Prostate gland (tissue), 2 donors: ENCODE results near the gene ASCL5. TPM values are rescaled to one million over a fixed set of nuclear protein-coding genes. Genes with fewer than 3 reads are reported as not detected.
"Not testable (repeated sequence)": the region's sequence is repeated elsewhere in the genome, so short reads cannot be mapped to it uniquely, and the experiment has no call there.

Experiments used
- DNase-seq: peaks from one replicate; pipeline ENCODE4 v3.0.0-alpha.2; 2019; ENCODE audit warnings: low spot score
- H3K27ac ChIP-seq, 2 donors: fragments of 200-600 bp; sonication (generic); 2 replicates each; pipeline ENCODE4 v1.5.1; 2017 to 2019
- H3K27me3 ChIP-seq: fragments of 200-600 bp; sonication (generic); replicated peaks from 2 replicates; pipeline ENCODE4 v1.5.1; 2019; ENCODE audit not compliant: insufficient read depth
- H3K36me3 ChIP-seq, 2 donors: fragments of 200-600 bp; sonication (generic); 1 replicate in 1 of 2; 2 replicates in 1 of 2; pipeline versions ENCODE4 v1.5.1 to v1.8.1; 2017 to 2019
- H3K4me1 ChIP-seq: fragments of 200-600 bp; sonication (generic); replicated peaks from 2 replicates; pipeline ENCODE4 v1.5.1; 2019
- H3K4me3 ChIP-seq, 2 donors: fragments of 200-600 bp; sonication (generic); 2 replicates each; pipeline ENCODE4 v1.5.1; 2017 to 2019
- H3K9me3 ChIP-seq: fragments of 200-600 bp; sonication (generic); 2 replicates; pipeline ENCODE4 v1.5.1; 2017
- CTCF ChIP-seq, 4 experiments: fragments of 200-600 bp in 2 of 4; fragments of 450-650 bp in 2 of 4; sonication (generic) in 2 of 4; IDR thresholded peaks; 1 replicate in 3 of 4; 2 replicates in 1 of 4; pipeline ENCODE4 v1.5.1; 2016 to 2019; ENCODE audit warnings: antibody characterized with exemption in 4 of 4, mild to moderate bottlenecking in 2 of 4, moderate library complexity in 2 of 4
- POLR2A ChIP-seq: fragments of 450-650 bp; IDR thresholded peaks from one replicate; pipeline ENCODE4 v1.6.1; 2016; ENCODE audit warnings: antibody characterized with exemption, mild to moderate bottlenecking
- POLR2AphosphoS5 ChIP-seq: sonication (generic); formaldehyde crosslinking; IDR thresholded peaks from one replicate; pipeline ENCODE4 v1.6.1; 2017; ENCODE audit warnings: antibody characterized with exemption
- WGBS: methylation state at CpG from one replicate; pipeline ENCODE4 v1.1.5; 2018; 5-methylcytosine and 5-hydroxymethylcytosine counted together
- intact Hi-C: fragments of 100-400 bp; cut with DNase I; formaldehyde crosslinking; loops from one replicate; pipeline ENCODE4 v1.14.2; 2022
- total RNA-seq, 2 donors: library from RNA; depleted of rRNA; stranded (reverse); fragments of >200 nt; gene quantifications; one replicate each; pipeline ENCODE4 v1.1.0, GENCODE V29; 2016

ASCL5 gene
- total RNA-seq, 2 donors from 2014 or later: not detected

- 93% methylated on average over 3 of the region's 3 CpGs for whole genome bisulfite sequencing
- Histone ChIP-seq H3K4me1 (no peaks in the 10 kb centered on the region), H3K9me3 (no peaks in the 10 kb centered on the region), H3K4me3 (no peak overlapping the region), H3K36me3 (no peaks in the 10 kb centered on the region), H3K27ac (no peak overlapping the region), H3K27me3 (no peaks in the 10 kb centered on the region)
- intact Hi-C loops: no loop called here
- no peak for DNase-seq
- no peak for TF ChIP-seq POLR2AphosphoS5
- no peak for TF ChIP-seq POLR2A
- no peak for TF ChIP-seq CTCF (IDR thresholded peaks at IDR 0.05)
These were observed 42.2 kb upstream of the ASCL5 start for GRCh38 chr1:201169203-201169602.

GRCh38 chr1:201167041-201167991 is 40.3 kb upstream of the ASCL5 start:
- H3K27ac ChIP-seq: no peak overlapping the region
- 49% methylated on average over 13 of the region's 13 CpGs for WGBS
- H3K27me3 ChIP-seq: no peaks in the 10 kb centered on the region
- DNase-seq: no peak
- intact Hi-C loops: no loop called here
- no peaks in the 10 kb centered on the region for H3K36me3 ChIP-seq
- H3K4me1 ChIP-seq: no peaks in the 10 kb centered on the region
- TF ChIP-seq POLR2A (no peak), CTCF (IDR thresholded peaks at IDR 0.05) (no peak), POLR2AphosphoS5 (no peak)
- no peaks in the 10 kb centered on the region for H3K9me3 ChIP-seq
- H3K4me3 ChIP-seq: no peak overlapping the region

GRCh38 chr1:201164645-201165044 is 37.7 kb upstream of the ASCL5 start:
- Histone ChIP-seq H3K27ac (no peak overlapping the region), H3K27me3 (no peaks in the 10 kb centered on the region), H3K36me3 (no peaks in the 10 kb centered on the region), H3K4me1 (no peaks in the 10 kb centered on the region), H3K4me3 (no peak overlapping the region), H3K9me3 (no peaks in the 10 kb centered on the region)
- TF ChIP-seq CTCF (IDR thresholded peaks at IDR 0.05) (no peak), POLR2AphosphoS5 (no peak), POLR2A (no peak)
- WGBS: 71% methylated on average over 7 of the region's 7 CpGs
- intact Hi-C loops: no loop called here
- no peak for DNase-seq

- H3K36me3 ChIP-seq: no peaks in the 10 kb centered on the region
- intact Hi-C loops: no loop called here
- TF ChIP-seq POLR2A (no peak), POLR2AphosphoS5 (no peak), CTCF (IDR thresholded peaks at IDR 0.05) (no peak)
- no peaks in the 10 kb centered on the region for H3K4me1 ChIP-seq
- no peak overlapping the region for H3K4me3 ChIP-seq
- no peaks in the 10 kb centered on the region for H3K9me3 ChIP-seq
- H3K27me3 ChIP-seq: no peaks in the 10 kb centered on the region
- no peak overlapping the region for H3K27ac ChIP-seq
- WGBS: 20% methylated on average over 4 of the region's 4 CpGs
- no peak for DNase-seq
These were observed 36.7 kb upstream of the ASCL5 start for GRCh38 chr1:201163707-201164106.

- H3K4me3 ChIP-seq, intact Hi-C loops, H3K9me3 ChIP-seq, DNase-seq, H3K27ac ChIP-seq, H3K4me1 ChIP-seq, H3K27me3 ChIP-seq, H3K36me3 ChIP-seq: not testable (repeated sequence)
- WGBS: 93% methylated on average over 8 of the region's 8 CpGs
These were observed 36.1 kb upstream of the ASCL5 start for GRCh38 chr1:201163036-201163435.
